ENCODE data around the gene GLOD4. TPM values are rescaled to one million over a fixed set of nuclear protein-coding genes. Genes with fewer than 3 reads are reported as not detected.

Gene GLOD4
- total RNA-seq, 1 experiment from 2014 or later = 33.8 TPM

DNA sequence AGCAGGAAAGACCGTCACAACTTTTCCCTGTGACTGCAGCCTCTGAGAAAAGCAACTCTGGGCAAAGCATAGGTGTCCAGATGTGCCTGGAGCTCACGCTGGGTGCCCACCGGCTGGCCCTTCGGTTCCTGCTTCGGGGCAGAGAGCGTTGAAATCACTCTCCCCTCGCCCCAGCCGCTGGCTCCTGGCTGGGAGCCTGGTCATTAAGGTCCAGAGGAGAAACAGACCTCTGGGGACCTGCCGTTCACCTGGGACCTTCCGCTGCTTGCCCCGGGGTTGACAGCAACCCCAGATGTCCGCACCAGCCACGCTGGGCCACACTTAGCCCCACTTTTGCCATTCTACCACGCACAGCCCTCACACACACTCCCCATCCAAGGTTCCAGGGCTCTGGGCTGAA is 13.2 kb upstream of the GLOD4 start:
- no peaks in the 10 kb centered on the region for H3K79me2 ChIP-seq (ENCODE audit: low read length)
- peak overlapping the region; percentile 71 for H2AFZ ChIP-seq (ENCODE audit: low read length)
- no peak for DNase-seq
- peak overlapping the region; percentile 51; the same call in 1 of the 2 replicates for H3K4me3 ChIP-seq (ENCODE audit: low read length)
- H3K27me3 ChIP-seq (ENCODE audit: low read length) = no peaks in the 10 kb centered on the region
- intact Hi-C loops (cut with micrococcal nuclease) = loop anchor here (1.0 to 2.0 kb wide), 3 partner anchors 84 to 202 kb away; partner anchors contain the start of gene TIMM22
- peak; percentile 25; the same call in 1 of the 2 replicates for ATAC-seq
- H3K9me3 ChIP-seq (ENCODE audit: low read length) = no peaks in the 10 kb centered on the region
- H3K9ac ChIP-seq (ENCODE audit: low read length) = no peak overlapping the region
- TF ChIP-seq, protein P1, sequence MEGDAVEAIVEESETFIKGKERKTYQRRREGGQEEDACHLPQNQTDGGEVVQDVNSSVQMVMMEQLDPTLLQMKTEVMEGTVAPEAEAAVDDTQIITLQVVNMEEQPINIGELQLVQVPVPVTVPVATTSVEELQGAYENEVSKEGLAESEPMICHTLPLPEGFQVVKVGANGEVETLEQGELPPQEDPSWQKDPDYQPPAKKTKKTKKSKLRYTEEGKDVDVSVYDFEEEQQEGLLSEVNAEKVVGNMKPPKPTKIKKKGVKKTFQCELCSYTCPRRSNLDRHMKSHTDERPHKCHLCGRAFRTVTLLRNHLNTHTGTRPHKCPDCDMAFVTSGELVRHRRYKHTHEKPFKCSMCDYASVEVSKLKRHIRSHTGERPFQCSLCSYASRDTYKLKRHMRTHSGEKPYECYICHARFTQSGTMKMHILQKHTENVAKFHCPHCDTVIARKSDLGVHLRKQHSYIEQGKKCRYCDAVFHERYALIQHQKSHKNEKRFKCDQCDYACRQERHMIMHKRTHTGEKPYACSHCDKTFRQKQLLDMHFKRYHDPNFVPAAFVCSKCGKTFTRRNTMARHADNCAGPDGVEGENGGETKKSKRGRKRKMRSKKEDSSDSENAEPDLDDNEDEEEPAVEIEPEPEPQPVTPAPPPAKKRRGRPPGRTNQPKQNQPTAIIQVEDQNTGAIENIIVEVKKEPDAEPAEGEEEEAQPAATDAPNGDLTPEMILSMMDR (conservative IDR thresholded peaks at IDR 0.05; ENCODE audit: low read depth, low read length) = no peak
- TF ChIP-seq EZH2 (IDR thresholded peaks at IDR 0.05; ENCODE audit: low read length, unreplicated experiment) (no peak), EZH2phosphoT487 (IDR thresholded peaks at IDR 0.05; ENCODE audit: borderline replicate concordance, low read length) (no peak)
- no TSS peak for BruUV-seq (replicated peaks)
- no peaks in the 10 kb centered on the region for H3F3A ChIP-seq (ENCODE audit: low read length, unreplicated experiment)
- H3K4me1 ChIP-seq (ENCODE audit: insufficient read depth, low read length) = peaks cover 9% of the 10 kb centered on the region
- no peaks in the 10 kb centered on the region; the same call in 1 of the 2 replicates for H3K36me3 ChIP-seq (ENCODE audit: low read depth, low read length)
- peak overlapping the region; percentile 78 for H3K4me2 ChIP-seq (ENCODE audit: low read length)
- no peaks in the 10 kb centered on the region for H3K9me2 ChIP-seq (replicated peaks; ENCODE audit: low read length)
- ChIA-PET POLR2A (ENCODE audit: unreplicated experiment) (interaction anchor here (0.7 kb wide), 1 partner anchor 442 kb away, joined by 4 read pairs; no protein-coding TSS in a partner anchor), CTCF (interaction anchor here (0.5 to 2.5 kb wide), 4 partner anchors 184 to 383 kb away, joined by 3 to 12 read pairs (median 6); partner anchors contain the start of genes NXN and TIMM22)
- H3K27ac ChIP-seq (ENCODE audit: low read length) = no peak overlapping the region
- no peaks in the 10 kb centered on the region for H4K20me1 ChIP-seq (ENCODE audit: low read length)

DNA sequence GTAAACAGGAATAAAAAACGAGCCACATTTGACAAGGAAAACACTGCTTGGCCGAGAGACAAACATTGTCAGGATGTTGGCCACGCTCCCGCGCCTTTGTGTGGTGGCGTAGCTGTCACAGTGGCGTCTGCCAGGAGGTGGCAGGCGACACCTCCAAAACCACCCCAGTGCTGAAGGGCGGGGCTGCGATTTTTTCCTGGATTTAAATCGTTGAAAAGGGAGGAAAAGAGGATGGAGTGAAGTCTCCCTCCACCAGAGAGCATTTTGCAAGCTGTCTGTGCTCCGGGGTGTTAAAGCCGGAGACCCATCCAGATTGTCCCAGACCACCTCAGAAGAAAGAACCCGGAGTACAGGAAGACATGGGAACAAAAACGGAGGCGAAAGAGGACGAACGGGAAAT is 12.8 kb upstream of the GLOD4 start:
- H2AFZ ChIP-seq (ENCODE audit: low read length) = peak overlapping the region; percentile 71
- H3K9me2 ChIP-seq (replicated peaks; ENCODE audit: low read length) = no peaks in the 10 kb centered on the region
- no peaks in the 10 kb centered on the region for H4K20me1 ChIP-seq (ENCODE audit: low read length)
- H3K27ac ChIP-seq (ENCODE audit: low read length) = no peak overlapping the region
- peak overlapping the region; percentile 78 for H3K4me2 ChIP-seq (ENCODE audit: low read length)
- intact Hi-C loops (cut with micrococcal nuclease) = loop anchor here (1.0 to 2.0 kb wide), 3 partner anchors 84 to 202 kb away; partner anchors contain the start of gene TIMM22
- no peaks in the 10 kb centered on the region for H3F3A ChIP-seq (ENCODE audit: low read length, unreplicated experiment)
- BruUV-seq (replicated peaks) = no TSS peak
- no peaks in the 10 kb centered on the region for H3K79me2 ChIP-seq (ENCODE audit: low read length)
- no peaks in the 10 kb centered on the region for H3K9me3 ChIP-seq (ENCODE audit: low read length)
- peak; percentile 80 for DNase-seq
- ChIA-PET CTCF (interaction anchor here (1.4 to 2.5 kb wide), 3 partner anchors 185 to 202 kb away, joined by 3 to 12 read pairs (median 7); partner anchors contain the start of genes NXN and TIMM22), POLR2A (ENCODE audit: unreplicated experiment) (interaction anchor here (0.7 kb wide), 1 partner anchor 442 kb away, joined by 4 read pairs; no protein-coding TSS in a partner anchor)
- peaks cover 9% of the 10 kb centered on the region for H3K4me1 ChIP-seq (ENCODE audit: insufficient read depth, low read length)
- H3K36me3 ChIP-seq (ENCODE audit: low read depth, low read length) = no peaks in the 10 kb centered on the region; the same call in 1 of the 2 replicates
- TF ChIP-seq EZH2 (IDR thresholded peaks at IDR 0.05; ENCODE audit: low read length, unreplicated experiment) = no peak
- TF ChIP-seq EZH2phosphoT487 (IDR thresholded peaks at IDR 0.05; ENCODE audit: borderline replicate concordance, low read length) = no peak
- TF ChIP-seq, protein P1 (conservative IDR thresholded peaks at IDR 0.05; ENCODE audit: low read depth, low read length) = peak; percentile 86
- H3K4me3 ChIP-seq (ENCODE audit: low read length) = peak overlapping the region; percentile 51; the same call in 1 of the 2 replicates
- no peak overlapping the region for H3K9ac ChIP-seq (ENCODE audit: low read length)
- no peaks in the 10 kb centered on the region for H3K27me3 ChIP-seq (ENCODE audit: low read length)
- peak; percentile 76 for ATAC-seq

DNA sequence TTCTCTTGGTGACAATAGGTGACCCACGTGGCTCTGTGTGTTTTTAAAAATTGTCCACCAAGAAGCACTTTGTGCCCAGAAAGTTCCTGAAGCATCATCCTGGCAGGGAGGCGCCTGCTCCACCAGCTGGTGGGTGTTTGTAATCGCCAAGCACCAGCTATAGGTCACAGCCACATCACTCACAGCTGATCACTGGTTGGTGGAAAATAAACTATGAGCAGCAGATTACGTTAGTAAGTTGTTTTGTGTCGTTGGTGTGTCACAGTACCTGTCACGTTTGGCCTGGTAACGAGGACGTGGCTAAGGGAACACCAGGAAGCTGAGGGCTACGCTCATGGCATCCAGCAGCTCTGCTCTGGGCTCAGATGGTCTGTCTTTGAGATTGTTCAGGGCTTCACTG is 10.2 kb upstream of the GLOD4 start:
- TF ChIP-seq, protein P1 (conservative IDR thresholded peaks at IDR 0.05; ENCODE audit: low read depth, low read length) = peak; percentile 22; the same call in 1 of the 2 replicates
- no peak for TF ChIP-seq EZH2 (IDR thresholded peaks at IDR 0.05; ENCODE audit: low read length, unreplicated experiment)
- ATAC-seq (no peak), DNase-seq (no peak)
- no peak overlapping the region for H2AFZ ChIP-seq (ENCODE audit: low read length)
- H3K4me3 ChIP-seq (ENCODE audit: low read length) = no peak overlapping the region
- H3K9me2 ChIP-seq (replicated peaks; ENCODE audit: low read length) = no peaks in the 10 kb centered on the region
- no peaks in the 10 kb centered on the region for H3F3A ChIP-seq (ENCODE audit: low read length, unreplicated experiment)
- H3K9ac ChIP-seq (ENCODE audit: low read length) = no peak overlapping the region
- no peaks in the 10 kb centered on the region for H3K9me3 ChIP-seq (ENCODE audit: low read length)
- BruUV-seq (replicated peaks) = no TSS peak
- H3K4me2 ChIP-seq (ENCODE audit: low read length) = no peak overlapping the region
- ChIA-PET CTCF (interaction anchor here (0.6 kb wide), 1 partner anchor 74 kb away, joined by 3 read pairs; no protein-coding TSS in a partner anchor), POLR2A (ENCODE audit: unreplicated experiment) (no interaction called here)
- H3K79me2 ChIP-seq (ENCODE audit: low read length) = no peaks in the 10 kb centered on the region
- no peaks in the 10 kb centered on the region for H4K20me1 ChIP-seq (ENCODE audit: low read length)
- intact Hi-C loops (cut with micrococcal nuclease) = no loop called here
- no peaks in the 10 kb centered on the region for H3K27me3 ChIP-seq (ENCODE audit: low read length)
- H3K4me1 ChIP-seq (ENCODE audit: insufficient read depth, low read length) = peaks cover 9% of the 10 kb centered on the region
- H3K36me3 ChIP-seq (ENCODE audit: low read depth, low read length) = no peaks in the 10 kb centered on the region; the same call in 1 of the 2 replicates
- no peak overlapping the region for H3K27ac ChIP-seq (ENCODE audit: low read length)
